IPS DF 4.7 (cell line): ENCODE data around the gene RIN3.

ENCODE experiments used
- DNase-seq: peaks from one replicate; pipeline ENCODE4 v3.0.0-alpha.2; 2013; ENCODE audit warnings: low spot score; ENCODE audit errors: extremely low read depth

RIN3 gene

DNA sequence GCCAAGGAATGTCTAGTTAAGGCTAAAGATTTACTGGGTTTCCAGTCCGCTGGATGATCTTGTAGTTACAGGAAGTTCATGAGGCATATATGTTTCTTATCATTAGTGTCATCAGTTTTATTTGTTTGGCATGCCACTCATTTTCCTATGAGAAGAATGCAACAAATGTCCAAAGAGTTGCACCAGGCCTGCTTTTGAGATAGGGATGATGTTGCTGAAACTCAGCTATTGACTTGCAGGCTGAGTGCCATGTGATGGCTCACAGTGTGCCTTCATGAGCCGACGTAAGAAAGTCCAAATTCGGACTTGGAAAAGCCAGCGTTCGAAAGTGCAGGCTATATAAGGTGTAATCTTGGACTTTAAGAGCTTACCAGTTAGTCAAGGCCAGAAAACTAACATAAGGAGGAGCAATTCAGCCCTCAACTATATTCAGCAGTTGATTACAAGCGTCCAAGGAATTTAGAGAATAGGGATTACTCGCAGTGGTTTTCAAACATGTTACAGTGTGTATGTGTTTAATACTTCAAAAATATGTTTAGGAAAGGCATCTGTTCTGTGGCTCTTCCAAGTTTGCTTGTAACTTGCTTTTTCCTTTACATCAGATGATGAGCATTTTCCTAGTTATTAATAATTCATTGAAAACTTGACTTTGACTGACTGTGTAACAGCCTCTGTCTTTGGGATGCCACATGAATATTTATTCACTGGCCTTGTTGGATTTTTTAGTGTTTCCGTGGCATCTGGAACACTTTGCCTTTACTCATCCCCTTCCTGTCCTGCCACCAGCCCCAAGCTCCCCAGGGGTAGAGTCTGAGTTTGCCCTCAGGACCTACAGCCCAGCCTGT, 133.6 kb downstream of the RIN3 start:
- no peak for DNase-seq

DNA sequence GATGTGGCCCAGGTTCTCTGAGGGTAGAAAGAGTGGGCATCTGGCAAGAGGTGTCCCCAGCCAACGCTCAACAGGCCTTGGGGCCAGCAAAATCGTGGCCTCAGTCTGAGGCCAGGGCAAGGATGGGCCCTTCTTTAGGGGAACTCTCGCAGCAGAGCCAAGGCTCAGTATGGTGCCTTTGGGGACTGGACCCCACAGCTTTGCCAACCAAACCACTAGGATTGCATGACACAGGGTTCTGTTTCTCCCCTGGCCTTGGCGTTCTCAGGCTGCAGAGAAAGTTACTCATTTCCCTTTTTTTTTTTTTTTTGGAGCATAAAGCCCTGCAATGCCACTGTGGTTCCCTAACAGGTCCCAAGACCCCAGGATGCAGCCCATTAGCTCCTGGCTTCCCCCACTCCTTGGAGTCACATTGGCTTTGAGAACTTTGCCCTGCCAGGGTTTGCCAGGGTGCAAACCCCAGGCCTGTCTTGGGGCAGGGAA, 134.3 kb downstream of the RIN3 start:
- DNase-seq, result no peak

DNA sequence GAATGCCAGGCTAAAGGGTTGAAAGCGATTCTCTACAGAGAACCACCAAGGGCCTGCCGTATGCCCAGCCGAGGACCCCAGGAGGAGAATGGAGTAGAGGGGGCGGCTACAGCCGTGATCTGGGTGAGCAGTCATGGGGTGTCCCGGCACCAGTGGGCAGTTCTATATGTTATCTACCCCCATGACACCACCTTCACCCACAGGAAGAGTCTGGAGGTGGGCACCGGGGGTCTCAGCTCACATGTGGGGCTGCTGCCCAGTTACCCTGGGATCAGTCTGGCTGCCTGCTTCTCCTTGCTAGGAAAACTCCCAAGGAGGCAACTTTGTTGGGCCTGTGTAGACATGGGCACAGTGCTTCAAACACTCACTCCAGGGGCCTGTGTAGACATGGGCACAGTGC, 135.5 kb downstream of the RIN3 start:
- DNase-seq, result no peak

DNA sequence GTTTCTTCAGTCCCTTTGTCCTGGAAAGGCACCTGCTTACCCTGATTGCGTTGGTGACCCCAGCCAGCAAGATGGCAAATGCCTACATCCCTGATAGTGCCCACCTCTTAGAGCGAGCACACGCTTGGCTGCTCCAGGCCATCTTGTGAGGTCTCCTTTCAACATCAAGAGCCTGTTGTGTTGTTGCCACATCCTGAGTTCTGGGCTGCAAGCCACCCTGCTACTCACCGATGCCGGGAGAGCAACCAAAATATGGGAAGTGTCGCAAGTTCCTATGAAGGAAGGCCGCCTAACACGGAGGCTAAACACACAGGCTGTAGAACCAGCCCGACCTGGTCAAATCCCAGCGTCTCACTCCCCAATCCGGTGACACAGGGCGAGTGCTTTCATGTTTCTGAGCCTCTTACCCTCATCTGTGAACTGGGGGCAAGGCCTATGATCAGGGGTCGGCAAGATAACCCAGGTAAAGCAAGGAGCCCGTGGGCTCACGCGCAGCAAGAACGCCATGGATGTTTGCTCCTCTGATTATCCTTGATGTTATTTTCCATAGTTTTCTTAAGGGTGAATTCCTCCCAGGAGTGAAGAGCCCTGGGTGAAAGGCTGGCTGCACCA, 136.5 kb downstream of the RIN3 start:
- DNase-seq, result no peak

DNA sequence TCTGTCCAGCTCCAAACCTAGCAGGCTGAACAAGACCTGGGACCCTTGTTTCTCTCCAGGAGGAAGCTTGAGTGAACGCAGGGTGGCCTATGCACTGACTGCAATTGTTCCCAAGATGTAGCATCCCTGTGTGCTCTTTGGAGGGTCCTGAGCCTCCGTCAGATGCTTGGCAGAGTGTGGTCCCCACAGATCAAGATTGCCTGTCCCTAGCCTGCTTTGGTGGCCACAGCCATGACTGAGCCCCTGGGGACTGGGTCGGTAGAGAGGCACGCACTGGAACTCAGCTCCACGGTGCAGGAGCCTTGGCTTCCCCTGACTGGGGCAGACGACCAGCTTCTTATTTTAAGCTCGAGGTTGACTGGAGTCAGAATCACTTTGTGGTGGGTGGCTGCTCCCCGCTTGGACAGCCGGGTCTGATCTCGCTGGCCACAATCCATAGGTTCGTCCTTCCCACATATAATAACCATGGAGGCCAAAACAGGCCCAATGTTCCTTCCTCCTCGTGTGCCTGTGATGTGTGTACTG, 137.1 kb downstream of the RIN3 start:
- no peak for DNase-seq

DNA sequence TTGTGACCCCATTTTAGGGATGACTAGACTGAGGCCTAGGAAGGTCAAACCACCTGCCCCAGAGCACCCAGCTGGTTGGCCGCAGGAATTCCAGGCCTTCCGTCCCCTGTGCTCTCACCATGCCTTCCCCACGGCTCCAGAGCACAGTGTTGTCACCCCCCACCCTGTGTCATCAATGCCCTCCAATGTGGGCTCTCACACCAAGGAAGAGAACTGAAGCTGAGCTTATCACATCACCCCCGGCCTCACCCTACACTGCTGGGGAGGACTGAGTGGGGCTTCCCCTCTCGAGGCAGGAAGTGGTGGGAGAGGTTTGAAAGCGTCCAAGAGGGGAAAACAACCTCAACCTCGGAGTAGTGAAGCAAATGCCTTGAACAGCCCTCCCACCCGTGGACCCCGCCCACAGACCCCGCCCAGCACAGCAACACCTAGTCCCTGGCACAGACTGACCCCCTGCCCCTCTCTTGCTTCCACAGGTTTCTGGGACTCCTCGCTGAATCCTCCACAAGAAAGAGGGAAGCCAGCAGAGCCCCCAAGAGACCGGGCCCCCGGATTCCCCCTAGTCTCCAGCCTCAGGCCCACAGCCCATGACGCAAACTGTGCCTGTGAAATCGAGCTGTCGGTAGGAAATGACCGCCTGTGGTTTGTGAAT, 137.7 kb downstream of the RIN3 start:
- DNase-seq, result no peak

DNA sequence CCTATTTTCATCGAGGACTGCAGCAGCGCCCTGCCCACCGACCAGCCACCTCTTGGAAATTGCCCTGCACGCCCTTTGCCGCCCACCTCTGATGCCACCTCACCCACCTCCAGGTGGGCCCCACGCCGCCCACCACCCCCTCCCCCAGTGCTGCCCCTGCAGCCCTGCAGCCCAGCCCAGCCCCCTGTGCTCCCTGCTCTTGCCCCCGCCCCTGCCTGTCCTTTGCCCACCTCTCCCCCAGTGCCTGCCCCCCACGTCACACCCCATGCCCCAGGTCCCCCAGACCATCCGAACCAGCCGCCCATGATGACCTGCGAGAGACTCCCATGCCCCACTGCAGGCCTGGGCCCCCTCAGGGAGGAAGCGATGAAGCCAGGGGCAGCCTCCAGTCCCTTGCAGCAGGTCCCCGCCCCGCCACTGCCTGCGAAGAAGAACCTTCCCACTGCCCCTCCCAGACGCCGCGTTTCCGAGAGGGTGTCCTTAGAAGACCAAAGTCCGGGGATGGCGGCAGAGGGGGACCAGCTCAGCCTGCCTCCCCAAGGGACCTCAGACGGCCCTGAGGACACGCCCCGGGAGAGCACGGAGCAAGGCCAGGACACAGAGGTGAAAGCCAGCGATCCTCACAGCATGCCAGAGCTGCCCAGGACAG, 138.3 kb downstream of the RIN3 start:
- no peak for DNase-seq

DNA sequence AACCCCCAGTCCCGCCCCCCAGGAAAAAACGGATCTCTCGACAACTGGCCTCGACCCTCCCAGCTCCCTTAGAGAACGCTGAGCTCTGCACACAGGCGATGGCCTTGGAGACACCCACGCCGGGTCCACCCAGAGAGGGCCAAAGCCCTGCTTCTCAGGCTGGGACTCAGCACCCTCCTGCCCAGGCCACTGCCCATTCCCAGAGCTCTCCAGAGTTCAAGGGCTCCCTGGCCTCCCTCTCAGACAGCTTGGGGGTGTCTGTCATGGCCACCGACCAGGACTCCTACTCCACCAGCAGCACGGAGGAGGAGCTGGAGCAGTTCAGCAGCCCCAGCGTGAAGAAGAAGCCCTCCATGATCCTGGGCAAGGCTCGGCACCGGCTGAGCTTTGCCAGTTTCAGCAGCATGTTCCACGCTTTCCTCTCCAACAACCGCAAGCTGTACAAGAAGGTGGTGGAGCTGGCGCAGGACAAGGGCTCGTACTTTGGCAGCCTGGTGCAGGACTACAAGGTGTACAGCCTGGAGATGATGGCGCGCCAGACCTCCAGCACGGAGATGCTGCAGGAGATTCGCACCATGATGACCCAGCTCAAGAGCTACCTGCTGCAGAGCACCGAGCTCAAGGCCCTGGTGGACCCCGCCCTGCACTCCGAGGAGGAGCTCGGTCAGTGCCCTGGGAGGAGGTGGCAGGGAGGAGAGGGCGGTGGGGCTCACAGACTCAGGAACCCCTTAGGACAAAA, 139.0 kb downstream of the RIN3 start:
- no peak for DNase-seq

DNA sequence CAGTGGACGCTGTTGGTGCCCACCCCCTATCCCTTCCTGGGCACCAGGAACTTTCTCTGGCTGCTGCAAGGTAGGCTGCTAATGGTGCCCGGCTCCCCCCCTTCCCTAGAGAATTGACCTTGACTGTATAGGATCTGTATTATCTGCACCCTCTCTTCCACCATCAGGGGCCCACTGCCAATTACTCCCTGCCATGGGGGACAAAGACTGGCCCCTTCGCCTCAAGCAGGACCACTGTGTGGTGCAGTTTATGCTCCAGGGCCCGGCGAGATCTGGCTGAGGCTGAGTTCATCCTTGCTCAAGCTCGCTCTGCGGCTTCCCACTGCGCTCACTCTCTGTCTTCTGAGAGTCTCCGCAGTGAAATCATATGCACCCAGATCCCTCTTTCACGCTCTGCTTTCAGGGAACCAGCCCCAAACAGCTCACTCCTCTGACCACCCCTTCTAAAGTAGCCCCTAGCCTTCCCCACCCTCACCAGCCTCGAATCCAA, 139.6 kb downstream of the RIN3 start:
- no peak for DNase-seq

DNA sequence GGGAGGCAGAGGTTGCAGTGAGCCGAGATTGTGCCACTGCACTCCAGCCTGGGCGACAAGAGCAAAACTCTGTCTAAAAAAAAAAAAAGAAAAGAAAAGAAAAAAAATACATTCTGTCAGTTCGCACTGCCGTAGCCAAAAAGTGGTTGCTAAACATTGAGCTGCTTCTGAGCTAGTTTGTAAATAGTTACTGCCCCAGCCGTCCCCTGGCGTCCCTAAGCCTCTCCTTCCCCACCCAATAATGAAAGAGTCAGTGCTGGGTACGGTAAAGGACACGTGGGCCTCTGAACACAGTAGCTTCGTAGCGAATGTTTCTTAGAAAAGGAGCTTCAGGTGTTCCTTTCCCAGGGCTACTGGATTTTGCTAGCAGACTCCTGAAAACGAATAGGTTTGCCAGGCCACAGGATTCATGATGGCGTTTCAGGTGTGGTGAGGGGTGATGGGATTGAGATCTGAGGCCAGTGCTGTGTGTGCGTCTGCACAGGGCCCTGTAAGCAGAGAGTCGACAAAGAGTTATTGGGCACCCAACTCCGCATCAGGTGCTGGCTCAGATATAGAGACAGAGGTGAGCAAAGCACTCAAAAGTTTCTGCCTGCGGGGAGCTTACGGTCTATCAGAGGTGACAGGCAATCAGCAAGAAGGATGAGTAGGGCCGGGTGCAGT, 140.8 kb downstream of the RIN3 start:
- no peak for DNase-seq

DNA sequence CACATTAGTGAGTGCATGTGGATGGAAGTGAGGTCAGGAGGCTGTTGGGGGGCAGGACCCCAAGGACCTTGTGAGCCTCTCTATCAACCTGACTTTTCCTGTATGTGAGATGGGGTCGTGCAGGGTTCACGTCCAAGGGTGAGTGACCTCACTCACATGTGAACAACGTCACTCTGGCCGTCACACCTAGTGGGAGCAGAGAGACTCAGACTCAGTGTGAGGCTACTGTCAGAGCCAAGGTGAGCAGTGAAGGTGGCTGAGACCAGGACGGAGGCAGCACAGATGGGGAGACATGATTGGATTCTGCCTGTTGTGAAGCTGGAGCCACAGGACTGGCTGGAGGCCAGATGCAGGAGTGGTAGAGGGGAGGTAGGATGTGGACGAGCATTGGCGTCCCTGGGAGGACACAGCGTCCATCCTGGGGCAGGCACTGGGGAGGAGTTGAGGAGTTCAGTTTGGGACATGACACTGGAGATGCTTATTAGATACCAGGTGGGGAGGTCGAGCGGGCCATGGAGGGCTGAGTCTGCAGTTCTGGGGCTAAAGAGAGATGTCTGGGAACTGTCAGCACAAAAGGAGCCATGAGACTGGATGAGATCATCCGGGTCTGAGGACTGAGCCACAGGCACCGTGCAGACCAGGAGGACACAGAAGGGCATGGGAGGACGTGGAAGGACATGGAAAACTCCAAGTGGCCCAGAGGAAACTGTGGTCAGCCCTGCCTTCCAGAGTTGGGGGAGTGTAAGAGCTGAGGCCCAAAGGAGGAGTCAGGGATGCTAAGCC, 142.0 kb downstream of the RIN3 start:
- no peak for DNase-seq

DNA sequence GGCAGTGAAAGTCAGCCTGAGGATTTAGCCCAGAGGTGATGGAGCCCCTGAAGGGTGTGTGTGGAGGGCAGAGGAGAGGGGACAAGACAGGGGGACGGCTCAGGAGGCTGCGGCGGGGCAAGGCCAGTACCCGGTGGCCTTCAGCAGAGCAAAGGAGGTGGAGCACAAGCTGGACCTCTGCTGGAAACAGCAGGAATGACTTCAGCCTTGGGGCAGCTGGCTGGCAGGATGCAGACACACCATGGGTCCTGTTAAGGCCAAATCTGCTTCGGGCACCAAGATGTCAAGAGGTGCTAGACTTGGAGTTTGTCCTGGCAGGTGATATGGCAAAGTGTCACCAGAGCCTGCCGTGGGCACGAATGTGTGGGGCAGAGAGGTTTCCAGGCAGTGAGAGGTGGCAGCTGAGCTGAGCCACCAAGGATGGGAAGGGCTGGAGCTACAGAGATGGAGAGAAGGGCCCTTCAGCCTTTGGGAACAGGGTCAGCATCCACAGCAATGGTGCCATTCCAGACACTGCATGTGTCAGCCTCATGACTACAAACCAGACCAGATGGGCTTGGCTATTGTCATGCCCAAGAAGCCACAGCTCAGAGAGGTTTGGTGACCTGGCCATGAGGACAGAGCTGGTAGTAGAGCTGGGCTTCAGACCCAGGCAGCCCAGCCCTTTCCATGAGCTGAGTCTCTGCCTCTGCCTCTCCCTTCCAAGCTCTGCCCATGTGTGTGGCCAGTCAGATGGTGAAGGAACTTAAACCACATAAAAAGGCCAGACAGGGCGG, 142.9 kb downstream of the RIN3 start:
- DNase-seq, result no peak

DNA sequence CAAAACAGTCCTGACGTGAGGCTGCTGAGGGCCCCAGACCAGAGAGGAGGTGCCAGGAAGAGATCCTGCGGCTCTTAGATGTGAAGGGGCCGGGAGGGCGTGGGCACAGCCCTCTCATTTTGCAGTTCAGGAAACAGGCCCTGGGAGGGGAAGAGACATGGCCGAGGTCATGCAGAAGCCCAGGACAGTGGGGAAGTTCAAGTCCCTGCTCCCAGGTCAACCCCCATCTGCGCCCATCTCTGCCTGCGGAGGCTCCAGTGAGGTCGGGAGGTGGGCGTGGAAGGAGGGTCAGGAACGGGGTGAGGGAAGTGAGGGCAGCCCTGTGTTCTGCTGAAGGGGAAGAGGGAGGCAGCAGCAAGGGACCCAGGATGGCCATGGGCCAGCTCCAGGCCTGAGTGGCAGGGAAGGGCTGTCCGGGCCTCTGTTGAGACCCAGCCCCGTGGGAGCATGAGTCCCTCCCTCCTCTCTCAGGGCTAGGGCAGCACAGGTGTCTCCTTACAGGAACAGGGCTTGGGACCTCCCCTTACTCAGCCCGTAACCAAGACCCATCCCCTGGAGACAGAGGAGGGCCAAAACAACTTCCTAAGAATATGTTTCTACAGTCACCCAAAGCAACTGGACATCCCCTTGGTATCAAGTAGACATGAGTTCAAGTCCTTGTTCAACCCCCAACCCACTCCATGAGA, 144.0 kb downstream of the RIN3 start:
- DNase-seq, result no peak

DNA sequence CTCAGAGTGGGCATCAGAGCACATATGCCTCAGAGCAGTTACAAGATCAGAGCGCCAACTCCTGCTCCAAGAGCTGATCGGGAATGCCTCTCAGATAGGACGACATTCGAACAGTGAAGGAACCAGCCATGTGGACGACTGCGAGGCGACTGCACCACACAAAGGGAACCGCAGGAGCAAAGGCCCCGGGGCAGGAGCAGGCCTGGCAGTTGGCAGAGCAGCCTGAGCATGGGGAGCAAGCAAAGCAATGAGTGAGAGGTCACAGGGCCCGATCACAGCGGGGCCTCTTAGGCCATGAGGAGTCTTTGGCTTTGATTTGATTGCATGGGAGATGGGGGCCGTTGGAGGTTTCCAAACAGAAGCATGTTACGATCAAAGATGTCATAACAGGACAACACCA, 144.6 kb downstream of the RIN3 start:
- DNase-seq, result no peak

DNA sequence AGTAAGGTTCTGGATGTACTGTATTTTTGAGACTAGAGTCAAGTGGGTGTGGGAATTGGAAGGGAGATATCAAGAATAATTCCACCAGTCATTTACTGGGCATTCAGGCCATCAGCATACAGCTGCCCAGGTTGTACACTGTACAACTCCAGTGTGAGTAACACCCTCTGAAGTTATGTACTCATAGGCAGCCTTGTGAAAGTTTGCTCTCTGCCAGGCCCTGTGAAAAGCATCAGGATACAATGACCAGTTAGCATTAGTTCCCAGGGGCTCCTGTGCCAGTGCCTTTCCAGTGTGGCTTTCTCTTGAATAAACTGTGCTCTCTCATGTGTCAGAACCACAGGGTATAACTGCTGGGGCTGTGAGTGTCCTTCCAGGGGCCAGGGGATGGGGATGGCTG, 145.1 kb downstream of the RIN3 start:
- DNase-seq, result no peak

DNA sequence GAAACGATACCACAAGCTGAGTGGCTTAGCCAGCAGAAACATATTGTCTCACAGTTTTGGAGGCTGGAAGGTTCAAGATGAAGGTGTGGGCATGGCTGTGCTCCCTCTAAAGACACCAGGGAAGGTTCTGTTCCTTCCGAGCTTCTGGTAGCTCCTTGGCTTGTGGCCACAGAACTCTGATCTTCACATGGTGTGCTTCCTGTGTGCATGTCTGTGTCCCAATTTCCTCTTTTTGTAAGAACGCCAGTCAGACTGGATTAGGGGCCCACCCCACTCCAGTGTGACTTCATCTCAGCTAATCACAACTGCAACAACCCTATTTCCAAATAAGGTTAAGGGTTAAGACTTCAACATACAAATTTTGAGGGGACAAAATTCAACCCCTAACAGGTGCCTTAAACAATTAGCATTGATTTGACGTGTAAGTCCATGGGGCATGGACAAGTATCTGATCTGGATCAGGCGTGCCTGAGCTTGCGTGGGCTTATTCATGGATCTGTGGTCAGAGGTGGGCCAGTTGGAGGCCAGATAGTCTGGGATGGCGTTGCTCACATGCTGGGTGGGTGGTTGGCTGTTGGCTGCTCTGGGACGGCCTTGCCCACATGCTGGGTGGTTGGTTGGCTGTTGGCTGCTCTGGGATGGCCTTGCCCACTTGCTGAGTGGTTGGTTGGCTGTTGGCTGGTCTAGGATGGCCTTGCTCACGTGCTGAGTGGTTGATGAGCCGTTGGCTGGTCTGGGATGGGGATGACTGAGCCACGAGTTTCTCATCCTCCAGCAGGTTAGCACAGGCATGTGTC, 146.4 kb downstream of the RIN3 start:
- no peak for DNase-seq

DNA sequence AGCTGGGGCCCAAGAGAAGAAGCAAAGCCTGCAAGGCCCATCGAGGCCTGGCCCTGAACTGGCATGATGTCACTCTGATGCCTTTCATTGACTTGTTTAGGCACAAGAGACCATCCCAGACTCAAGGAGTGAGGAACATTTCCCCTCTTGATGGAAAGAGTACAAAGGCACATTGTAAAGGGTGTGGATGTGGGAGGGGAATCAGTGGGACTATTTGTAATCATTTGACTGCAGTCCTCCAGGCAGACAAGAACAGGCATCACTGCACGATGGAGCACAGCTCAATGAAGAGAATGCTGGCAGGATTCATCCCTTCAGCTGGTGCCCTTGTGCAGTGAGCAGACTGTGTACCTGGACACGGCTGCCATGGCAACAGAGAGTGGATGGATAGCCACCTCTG, 147.0 kb downstream of the RIN3 start:
- DNase-seq, result no peak
